Vagina (tissue), 2 donors: ENCODE measurements around the gene SYT2.

Experiments used
- POLR2A ChIP-seq, 2 donors: fragments of 450-650 bp; IDR thresholded peaks; one replicate each; pipeline ENCODE4 v1.6.1; 2017; ENCODE audit warnings: antibody characterized with exemption in 2 of 2, mild to moderate bottlenecking in 2 of 2, moderate library complexity in 2 of 2
- POLR2AphosphoS5 ChIP-seq, 2 donors: sonication (generic); formaldehyde crosslinking; IDR thresholded peaks; one replicate each; pipeline ENCODE4 v1.9.0; 2017; ENCODE audit warnings: antibody characterized with exemption in 2 of 2, mild to moderate bottlenecking in 2 of 2, low read depth in 1 of 2; ENCODE audit not compliant: insufficient read depth in 1 of 2
- TF ChIP-seq, protein P1 (sequence below), 3 experiments: fragments of 450-650 bp in 2 of 3; fragments of 200-600 bp in 1 of 3; sonication (generic) in 1 of 3; IDR thresholded peaks; one replicate each; pipeline ENCODE4 v1.5.1; 2017 to 2019; ENCODE audit warnings: antibody characterized with exemption in 3 of 3, mild to moderate bottlenecking in 2 of 3, moderate library complexity in 2 of 3

DNA sequence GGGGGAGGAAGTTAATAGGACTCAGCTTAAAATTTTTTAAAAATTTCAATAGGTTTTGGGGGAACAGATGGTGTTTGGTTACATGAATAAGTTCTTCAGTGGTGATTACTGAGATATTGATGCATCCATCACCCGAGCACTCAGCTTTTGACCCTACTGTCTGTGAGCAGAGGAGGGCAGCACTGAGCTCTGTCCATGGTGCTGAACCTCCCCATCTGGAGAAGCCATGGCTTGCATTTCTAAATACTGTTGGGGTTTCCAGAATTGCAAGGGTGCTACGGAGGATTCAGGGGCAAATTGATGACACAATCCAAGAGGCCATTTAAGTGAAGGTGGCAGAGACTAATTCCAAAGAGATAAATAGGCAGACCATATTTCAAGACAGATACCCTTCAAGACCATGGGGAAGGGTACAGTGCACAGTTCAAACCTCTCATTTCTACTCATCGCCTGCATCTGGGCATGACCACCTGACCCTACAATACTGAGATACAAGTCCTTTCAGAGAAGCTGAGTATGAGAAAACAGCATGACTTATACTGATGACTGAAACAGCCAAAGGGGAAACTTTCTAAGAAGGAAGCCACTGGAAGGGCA lies 17.2 kb downstream of the SYT2 start:
- TF ChIP-seq, protein P1, sequence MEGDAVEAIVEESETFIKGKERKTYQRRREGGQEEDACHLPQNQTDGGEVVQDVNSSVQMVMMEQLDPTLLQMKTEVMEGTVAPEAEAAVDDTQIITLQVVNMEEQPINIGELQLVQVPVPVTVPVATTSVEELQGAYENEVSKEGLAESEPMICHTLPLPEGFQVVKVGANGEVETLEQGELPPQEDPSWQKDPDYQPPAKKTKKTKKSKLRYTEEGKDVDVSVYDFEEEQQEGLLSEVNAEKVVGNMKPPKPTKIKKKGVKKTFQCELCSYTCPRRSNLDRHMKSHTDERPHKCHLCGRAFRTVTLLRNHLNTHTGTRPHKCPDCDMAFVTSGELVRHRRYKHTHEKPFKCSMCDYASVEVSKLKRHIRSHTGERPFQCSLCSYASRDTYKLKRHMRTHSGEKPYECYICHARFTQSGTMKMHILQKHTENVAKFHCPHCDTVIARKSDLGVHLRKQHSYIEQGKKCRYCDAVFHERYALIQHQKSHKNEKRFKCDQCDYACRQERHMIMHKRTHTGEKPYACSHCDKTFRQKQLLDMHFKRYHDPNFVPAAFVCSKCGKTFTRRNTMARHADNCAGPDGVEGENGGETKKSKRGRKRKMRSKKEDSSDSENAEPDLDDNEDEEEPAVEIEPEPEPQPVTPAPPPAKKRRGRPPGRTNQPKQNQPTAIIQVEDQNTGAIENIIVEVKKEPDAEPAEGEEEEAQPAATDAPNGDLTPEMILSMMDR (IDR thresholded peaks at IDR 0.05) = peak in 1 of 3 experiments; percentile 16
- TF ChIP-seq POLR2A (IDR thresholded peaks at IDR 0.05) (no peak), POLR2AphosphoS5 (IDR thresholded peaks at IDR 0.05; ENCODE audit: insufficient read depth in 1 of 2, low read depth in 1 of 2) (no peak)
